Measurements from ENCODE around the gene TTC9C. TPM values are rescaled to one million over a fixed set of nuclear protein-coding genes. Genes with fewer than 3 reads are reported as not detected.

Gene TTC9C
- total RNA-seq, 1 experiment from 2014 or later: 71.4 TPM

GRCh38 chr11:62716206-62716605 lies 12.1 kb upstream of the TTC9C start:
- ChIA-PET POLR2A (ENCODE audit: unreplicated experiment) (interaction anchor here (0.6 kb wide), 1 partner anchor 1021 kb away, joined by 3 read pairs; no protein-coding TSS in a partner anchor), CTCF (interaction anchor here (0.6 kb wide), 1 partner anchor 969 kb away, joined by 3 read pairs; no protein-coding TSS in a partner anchor)
- Histone ChIP-seq H3K27ac (no peak overlapping the region), H2AFZ (no peak overlapping the region), H3K4me3 (no peak overlapping the region), H3K4me1 (replicated peaks; ENCODE audit: insufficient read depth) (peaks cover 6% of the 10 kb centered on the region; the same call in 1 of the 2 replicates), H3F3A (ENCODE audit: insufficient read depth, low read depth) (peaks cover 61% of the 10 kb centered on the region), H3K36me3 (ENCODE audit: low read depth) (peaks cover 71% of the 10 kb centered on the region), H3K9me2 (ENCODE audit: insufficient read depth) (no peaks in the 10 kb centered on the region), H3K79me2 (ENCODE audit: low read depth) (peaks cover 56% of the 10 kb centered on the region), H4K20me1 (ENCODE audit: insufficient read depth) (no peaks in the 10 kb centered on the region), H3K9me3 (ENCODE audit: insufficient read depth, low read depth) (no peaks in the 10 kb centered on the region), H3K27me3 (ENCODE audit: insufficient read depth, low read depth) (no peaks in the 10 kb centered on the region), H3K4me2 (no peak overlapping the region)
- no peak for TF ChIP-seq CTCF (conservative IDR thresholded peaks at IDR 0.05)
- TF ChIP-seq EZH2 (IDR thresholded peaks at IDR 0.05; ENCODE audit: low read depth): no peak
- BruUV-seq (replicated peaks): no TSS peak
- intact Hi-C loops (cut with micrococcal nuclease; ENCODE audit: unreplicated experiment): no loop called here
- no peak for DNase-seq

DNA sequence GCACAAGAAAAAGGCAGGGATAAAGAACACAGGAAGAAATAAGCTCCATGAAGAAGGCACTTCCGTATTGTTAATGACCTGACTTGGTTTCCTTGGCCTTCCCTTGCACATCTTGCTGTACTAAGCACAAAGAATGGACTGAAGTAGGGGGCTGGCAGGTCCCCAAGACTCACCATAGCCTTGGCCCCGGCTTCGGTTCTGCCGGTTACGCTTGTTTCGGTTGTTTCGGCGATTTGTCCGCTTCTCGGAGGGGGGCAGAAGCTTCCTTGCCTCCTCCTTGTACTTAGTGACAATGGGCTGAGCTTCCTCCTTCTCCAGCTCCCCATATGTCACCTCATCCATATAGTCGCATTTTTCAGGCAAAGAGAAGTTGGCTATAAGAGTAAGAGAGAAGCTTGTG lies 11.5 kb upstream of the TTC9C start:
- peaks cover 61% of the 10 kb centered on the region for H3F3A ChIP-seq (ENCODE audit: insufficient read depth, low read depth)
- POLR2A ChIA-PET (ENCODE audit: unreplicated experiment): interaction anchor here (0.6 kb wide), 1 partner anchor 11 kb away, joined by 5 read pairs; the partner anchor contains the start of gene HNRNPUL2
- H3K36me3 ChIP-seq (ENCODE audit: low read depth): peaks cover 72% of the 10 kb centered on the region
- no peaks in the 10 kb centered on the region for H3K27me3 ChIP-seq (ENCODE audit: insufficient read depth, low read depth)
- intact Hi-C loops (cut with micrococcal nuclease; ENCODE audit: unreplicated experiment): no loop called here
- peaks cover 6% of the 10 kb centered on the region; the same call in 1 of the 2 replicates for H3K4me1 ChIP-seq (replicated peaks; ENCODE audit: insufficient read depth)
- H3K79me2 ChIP-seq (ENCODE audit: low read depth): peaks cover 62% of the 10 kb centered on the region
- BruUV-seq (replicated peaks): no TSS peak
- H3K9me2 ChIP-seq (ENCODE audit: insufficient read depth): no peaks in the 10 kb centered on the region
- no peak overlapping the region for H2AFZ ChIP-seq
- no peak overlapping the region for H3K4me3 ChIP-seq
- TF ChIP-seq CTCF (conservative IDR thresholded peaks at IDR 0.05) (no peak), EZH2 (IDR thresholded peaks at IDR 0.05; ENCODE audit: low read depth) (no peak)
- H3K27ac ChIP-seq: no peak overlapping the region
- no peak overlapping the region for H3K4me2 ChIP-seq
- no peaks in the 10 kb centered on the region for H3K9me3 ChIP-seq (ENCODE audit: insufficient read depth, low read depth)
- CTCF ChIA-PET: interaction anchor here (0.5 to 0.6 kb wide), 2 partner anchors 48 to 969 kb away, joined by 3 to 9 read pairs; no protein-coding TSS in a partner anchor
- no peaks in the 10 kb centered on the region for H4K20me1 ChIP-seq (ENCODE audit: insufficient read depth)
- no peak for DNase-seq

DNA sequence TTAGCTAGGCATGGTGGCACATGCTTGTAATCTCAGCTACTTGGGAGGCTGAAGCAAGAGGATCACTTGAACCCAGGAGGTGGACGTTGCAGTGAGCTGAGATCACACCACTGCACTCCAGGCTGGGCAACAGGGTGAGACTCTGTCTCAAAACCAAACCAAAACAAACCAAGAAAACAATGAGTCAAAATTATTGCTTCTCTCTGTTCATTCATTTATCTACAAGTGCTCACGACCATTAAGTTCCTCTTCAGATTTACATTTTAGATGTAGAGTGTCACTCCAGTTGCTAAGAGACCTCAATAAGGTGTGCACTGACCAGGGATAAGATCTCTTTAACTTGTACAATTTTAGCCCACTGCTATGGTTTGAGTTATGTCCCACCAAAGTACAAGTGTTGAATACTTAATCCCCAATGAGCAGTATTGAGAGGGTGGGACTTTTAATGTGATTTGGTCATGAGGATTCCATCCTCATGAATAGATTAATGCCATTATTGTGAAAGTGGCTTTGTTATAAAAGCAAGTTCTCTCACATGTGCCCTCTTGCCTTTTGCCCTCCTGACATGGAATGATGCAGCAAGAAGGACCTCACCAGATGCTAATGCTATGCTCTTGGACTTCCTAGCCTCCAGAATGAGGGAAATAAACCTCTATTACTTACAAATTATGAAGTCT lies 8.8 kb upstream of the TTC9C start:
- no peak overlapping the region for H2AFZ ChIP-seq
- no peaks in the 10 kb centered on the region for H3K9me2 ChIP-seq (ENCODE audit: insufficient read depth)
- BruUV-seq (replicated peaks): no TSS peak
- peaks cover 64% of the 10 kb centered on the region for H3F3A ChIP-seq (ENCODE audit: insufficient read depth, low read depth)
- no peaks in the 10 kb centered on the region for H3K9me3 ChIP-seq (ENCODE audit: insufficient read depth, low read depth)
- no peak overlapping the region for H3K4me2 ChIP-seq
- H3K36me3 ChIP-seq (ENCODE audit: low read depth): peaks cover 86% of the 10 kb centered on the region
- no peak for TF ChIP-seq CTCF (conservative IDR thresholded peaks at IDR 0.05)
- no peak for TF ChIP-seq EZH2 (IDR thresholded peaks at IDR 0.05; ENCODE audit: low read depth)
- H3K4me1 ChIP-seq (replicated peaks; ENCODE audit: insufficient read depth): peaks cover 11% of the 10 kb centered on the region
- peaks cover 89% of the 10 kb centered on the region for H3K79me2 ChIP-seq (ENCODE audit: low read depth)
- no peak for DNase-seq
- H4K20me1 ChIP-seq (ENCODE audit: insufficient read depth): peaks cover 14% of the 10 kb centered on the region
- intact Hi-C loops (cut with micrococcal nuclease; ENCODE audit: unreplicated experiment): no loop called here
- H3K4me3 ChIP-seq: no peak overlapping the region
- ChIA-PET POLR2A (ENCODE audit: unreplicated experiment) (no interaction called here), CTCF (no interaction called here)
- H3K27me3 ChIP-seq (ENCODE audit: insufficient read depth, low read depth): no peaks in the 10 kb centered on the region
- H3K27ac ChIP-seq: no peak overlapping the region

Data from PC-9 (cell line).